ENCODE measurements around the gene LRRC2. TPM values are rescaled to one million over a fixed set of nuclear protein-coding genes. Genes with fewer than 3 reads are reported as not detected.
"Not testable (repeated sequence)": the region's sequence is repeated elsewhere in the genome, so short reads cannot be mapped to it uniquely, and the experiment has no call there.

LRRC2 gene
- total and polyA plus RNA-seq, 5 experiments from 2014 or later = 0.26 to 0.33 TPM; not detected in 3

- Mint-ChIP-seq H3K27me3 (peaks cover 0 to 13% (median 3%) of the 10 kb centered on the region in 5 donors), H3K4me3 (no peak overlapping the region), H3K27ac (no peak overlapping the region)
Measured at GRCh38 chr3:46533091-46533490, 33.0 kb downstream of the LRRC2 start.

DNA sequence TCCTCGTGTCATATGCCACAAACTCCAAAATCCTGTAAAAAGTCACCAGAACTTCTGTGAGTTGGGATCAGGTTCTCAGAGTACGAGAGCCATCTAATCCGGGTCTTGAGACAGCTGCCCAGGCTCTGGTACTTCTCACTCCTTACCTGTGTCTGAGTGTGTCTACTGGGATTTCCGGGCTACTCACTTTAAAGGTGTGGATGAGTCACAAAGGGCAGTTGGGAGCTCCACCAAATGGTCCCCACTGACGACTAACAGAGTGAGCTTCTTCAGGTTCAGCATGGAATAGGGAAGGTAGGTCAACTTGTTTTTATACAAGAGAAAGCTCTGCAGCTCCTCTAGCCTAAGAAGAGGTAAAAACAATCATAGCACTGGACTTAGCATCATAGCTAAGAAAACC lies 38.9 kb downstream of the LRRC2 start:
- H3K9me3 Mint-ChIP-seq = no peaks in the 10 kb centered on the region
- no peaks in the 10 kb centered on the region for H3K27me3 Mint-ChIP-seq
- peak overlapping the region in 1 of 10 donors; percentile 21 for H3K27ac Mint-ChIP-seq
- no peak for ATAC-seq
- DNase-seq = no peak
- POLR2A ChIA-PET = interaction anchor here (0.8 to 1.8 kb wide), 2 partner anchors 10 to 12 kb away, joined by 3 to 9 read pairs; no protein-coding TSS in a partner anchor
- H3K4me3 Mint-ChIP-seq = no peak overlapping the region
- no peaks in the 10 kb centered on the region for H3K4me1 Mint-ChIP-seq
- H3K36me3 Mint-ChIP-seq = no peaks in the 10 kb centered on the region

More at GRCh38 chr3:46533091-46533490, 33.0 kb downstream of the LRRC2 start:
- no peak for ATAC-seq
- Mint-ChIP-seq H3K9me3 (no peaks in the 10 kb centered on the region), H3K36me3 (no peaks in the 10 kb centered on the region), H3K4me1 (peaks cover 8 to 27% (median 20%) of the 10 kb centered on the region in 4 donors)
- POLR2A ChIA-PET = no interaction called here
- no peak for DNase-seq

GRCh38 chr3:46524832-46525231 lies 41.3 kb downstream of the LRRC2 start:
- Mint-ChIP-seq H3K9me3 (no peaks in the 10 kb centered on the region), H3K4me1 (no peaks in the 10 kb centered on the region), H3K27ac (no peak overlapping the region), H3K36me3 (no peaks in the 10 kb centered on the region), H3K27me3 (no peaks in the 10 kb centered on the region), H3K4me3 (no peak overlapping the region)
- ATAC-seq (no peak), DNase-seq (no peak)
- POLR2A ChIA-PET = no interaction called here

GRCh38 chr3:46524008-46524407 lies 42.1 kb downstream of the LRRC2 start:
- Mint-ChIP-seq H3K27ac (no peak overlapping the region), H3K4me3 (no peak overlapping the region), H3K27me3 (no peaks in the 10 kb centered on the region), H3K9me3 (no peaks in the 10 kb centered on the region), H3K4me1 (no peaks in the 10 kb centered on the region), H3K36me3 (no peaks in the 10 kb centered on the region)
- DNase-seq = no peak
- ATAC-seq = no peak
- POLR2A ChIA-PET = no interaction called here

GRCh38 chr3:46523556-46523955 lies 42.5 kb downstream of the LRRC2 start:
- DNase-seq (no peak), ATAC-seq (no peak)
- H3K9me3 Mint-ChIP-seq = no peaks in the 10 kb centered on the region
- H3K4me3 Mint-ChIP-seq = no peak overlapping the region
- H3K27ac Mint-ChIP-seq = peak overlapping the region in 2 of 10 donors; percentile 3 to 79
- no peaks in the 10 kb centered on the region for H3K36me3 Mint-ChIP-seq
- no peaks in the 10 kb centered on the region for H3K4me1 Mint-ChIP-seq
- POLR2A ChIA-PET = no interaction called here
- H3K27me3 Mint-ChIP-seq = no peaks in the 10 kb centered on the region

DNA sequence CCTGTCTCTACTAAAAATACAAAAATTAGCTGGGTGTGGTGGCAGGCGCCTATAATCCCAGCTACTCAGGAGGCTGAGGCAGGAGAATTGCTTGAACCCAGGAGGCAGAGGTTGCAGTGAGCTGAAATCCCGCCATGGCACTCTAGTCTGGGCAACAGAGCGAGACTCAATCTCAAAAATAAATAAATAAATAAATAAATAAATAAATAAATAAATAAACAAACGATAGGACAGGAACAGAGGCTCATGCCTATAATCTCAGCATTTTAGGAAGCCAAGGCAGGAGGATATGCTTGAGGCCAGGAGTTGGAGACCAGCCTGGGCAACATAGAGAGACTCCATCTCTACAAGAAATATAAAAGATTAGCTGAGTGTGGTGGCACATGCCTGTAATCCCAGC lies 43.9 kb downstream of the LRRC2 start:
- H3K36me3 Mint-ChIP-seq, H3K27ac Mint-ChIP-seq, POLR2A ChIA-PET, H3K4me1 Mint-ChIP-seq, H3K4me3 Mint-ChIP-seq, ATAC-seq, DNase-seq, H3K9me3 Mint-ChIP-seq, H3K27me3 Mint-ChIP-seq: not testable (repeated sequence)

DNA sequence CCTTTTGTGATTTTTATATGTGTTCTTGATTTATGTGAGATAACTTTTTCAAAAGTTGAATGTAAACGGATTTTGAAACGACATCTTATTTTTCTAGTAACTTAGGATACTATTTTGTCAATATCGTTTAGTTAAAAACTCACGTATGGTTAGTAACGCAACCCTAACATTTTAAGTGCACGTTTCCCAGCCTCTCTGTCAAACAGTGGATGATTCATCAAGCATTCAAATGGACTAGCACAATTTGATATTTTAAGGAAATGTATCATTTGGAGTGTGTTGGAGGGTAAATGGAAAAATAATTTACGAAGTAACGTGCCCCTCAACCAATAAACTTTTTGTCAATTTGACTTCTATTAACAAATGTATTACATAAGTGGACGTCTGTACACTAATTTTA lies 45.0 kb downstream of the LRRC2 start:
- DNase-seq = no peak
- Mint-ChIP-seq H3K27me3 (no peaks in the 10 kb centered on the region), H3K4me1 (no peaks in the 10 kb centered on the region), H3K4me3 (no peak overlapping the region), H3K36me3 (no peaks in the 10 kb centered on the region), H3K9me3 (no peaks in the 10 kb centered on the region), H3K27ac (no peak overlapping the region)
- POLR2A ChIA-PET = no interaction called here
- ATAC-seq = no peak

DNA sequence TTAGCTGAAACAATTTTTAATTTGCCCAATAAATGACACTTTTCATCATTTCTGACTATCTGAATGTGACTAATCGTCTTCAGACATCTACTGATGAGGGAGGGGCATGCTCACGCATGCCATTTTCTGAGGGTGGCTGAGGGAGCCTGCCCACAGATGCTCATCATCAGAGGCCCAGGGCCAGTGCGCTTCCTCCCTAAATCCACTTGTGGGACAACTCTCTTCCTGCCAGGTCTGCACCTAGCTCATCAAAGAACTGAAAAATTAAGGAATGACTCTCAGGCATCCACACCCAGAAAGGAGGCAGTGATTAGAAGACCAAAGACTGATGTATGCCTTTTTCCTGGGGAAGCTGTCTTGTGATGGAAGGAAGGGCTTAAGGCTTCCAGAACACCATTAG lies 45.6 kb downstream of the LRRC2 start:
- Mint-ChIP-seq H3K36me3 (no peaks in the 10 kb centered on the region), H3K27ac (no peak overlapping the region), H3K9me3 (no peaks in the 10 kb centered on the region), H3K4me1 (no peaks in the 10 kb centered on the region), H3K27me3 (no peaks in the 10 kb centered on the region), H3K4me3 (no peak overlapping the region)
- POLR2A ChIA-PET = no interaction called here
- no peak for DNase-seq
- ATAC-seq = no peak

GRCh38 chr3:46519952-46520351 lies 46.1 kb downstream of the LRRC2 start:
- Mint-ChIP-seq H3K27ac (no peak overlapping the region), H3K4me1 (no peaks in the 10 kb centered on the region), H3K36me3 (no peaks in the 10 kb centered on the region), H3K27me3 (no peaks in the 10 kb centered on the region), H3K4me3 (no peak overlapping the region), H3K9me3 (no peaks in the 10 kb centered on the region)
- ATAC-seq = no peak
- DNase-seq = no peak
- POLR2A ChIA-PET = no interaction called here

DNA sequence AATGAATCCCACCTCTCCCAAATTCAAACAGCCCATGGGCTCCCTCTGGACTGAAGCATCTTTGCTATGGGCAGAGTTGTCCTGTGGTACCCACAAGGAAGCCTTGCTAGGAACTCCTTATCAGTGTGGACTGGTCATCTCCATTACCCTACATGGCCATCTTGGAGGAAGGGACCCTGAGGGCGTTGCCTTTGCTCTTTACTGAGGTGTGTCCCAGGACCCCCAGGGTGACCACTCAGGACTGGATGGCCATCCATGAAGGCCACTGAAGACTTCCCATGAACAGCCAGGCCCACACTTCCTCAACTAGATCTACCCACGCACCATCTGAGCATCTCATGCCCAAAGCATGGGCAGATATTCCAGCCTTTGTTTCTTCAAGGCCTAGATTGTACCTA lies 48.3 kb downstream of the LRRC2 start:
- DNase-seq (no peak), ATAC-seq (no peak)
- POLR2A ChIA-PET = interaction anchor here (0.6 kb wide), 1 partner anchor 72 kb away, joined by 4 read pairs; no protein-coding TSS in a partner anchor
- H3K4me1 Mint-ChIP-seq = no peaks in the 10 kb centered on the region
- no peak overlapping the region for H3K4me3 Mint-ChIP-seq
- H3K27ac Mint-ChIP-seq = peak overlapping the region in 2 of 10 donors; percentile 21 to 53
- no peaks in the 10 kb centered on the region for H3K27me3 Mint-ChIP-seq
- H3K9me3 Mint-ChIP-seq = no peaks in the 10 kb centered on the region
- H3K36me3 Mint-ChIP-seq = no peaks in the 10 kb centered on the region

GRCh38 chr3:46517016-46517783 lies 48.9 kb downstream of the LRRC2 start:
- ATAC-seq = no peak
- peak overlapping the region in 1 of 10 donors; percentile 27 for H3K27ac Mint-ChIP-seq
- no peaks in the 10 kb centered on the region for H3K36me3 Mint-ChIP-seq

GRCh38 chr3:46516521-46516920 lies 49.6 kb downstream of the LRRC2 start:
- DNase-seq = no peak
- peaks cover 0 to 1% (median 0%) of the 10 kb centered on the region in 5 donors for H3K27me3 Mint-ChIP-seq
- H3K27ac Mint-ChIP-seq = no peak overlapping the region
- no peaks in the 10 kb centered on the region for H3K36me3 Mint-ChIP-seq
- H3K4me3 Mint-ChIP-seq = no peak overlapping the region
- ATAC-seq = no peak
- H3K4me1 Mint-ChIP-seq = no peaks in the 10 kb centered on the region
- H3K9me3 Mint-ChIP-seq = no peaks in the 10 kb centered on the region
- POLR2A ChIA-PET = no interaction called here

More at GRCh38 chr3:46517016-46517783, 48.9 kb downstream of the LRRC2 start:
- no peak for DNase-seq
- peaks cover 0 to 1% (median 0%) of the 10 kb centered on the region in 5 donors for H3K27me3 Mint-ChIP-seq
- POLR2A ChIA-PET = no interaction called here
- no peaks in the 10 kb centered on the region for H3K9me3 Mint-ChIP-seq
- no peaks in the 10 kb centered on the region for H3K4me1 Mint-ChIP-seq
- no peak overlapping the region for H3K4me3 Mint-ChIP-seq

DNA sequence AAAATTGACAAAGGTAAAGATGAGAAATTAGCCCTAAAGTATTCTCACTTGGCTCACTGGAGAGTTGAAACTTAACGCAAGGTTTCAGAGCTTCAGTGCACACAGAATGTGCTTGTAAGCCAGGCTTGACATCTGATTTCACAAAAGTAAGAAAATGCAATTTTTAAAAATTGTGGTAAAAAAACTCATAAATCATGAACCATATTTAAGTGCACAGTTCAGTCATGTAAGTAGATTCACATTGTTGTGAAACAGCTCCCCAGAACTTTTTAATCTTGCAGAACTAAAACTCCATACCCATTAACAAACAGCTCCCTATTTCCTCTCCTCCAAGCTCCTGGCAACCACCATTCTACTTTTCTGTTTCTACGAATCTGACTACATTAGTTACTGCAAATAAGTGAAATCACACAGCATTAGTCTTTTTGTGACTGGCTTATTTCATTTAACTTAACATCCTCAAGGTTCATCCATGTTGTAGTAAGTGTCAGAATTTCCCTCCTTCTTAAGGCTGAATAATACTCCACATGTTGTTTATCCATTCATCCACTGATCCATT lies 53.8 kb downstream of the LRRC2 start:
- DNase-seq (no peak), ATAC-seq (no peak)
- no peaks in the 10 kb centered on the region for H3K4me1 Mint-ChIP-seq
- no peaks in the 10 kb centered on the region for H3K36me3 Mint-ChIP-seq
- POLR2A ChIA-PET = no interaction called here
- H3K9me3 Mint-ChIP-seq = no peaks in the 10 kb centered on the region
- H3K27ac Mint-ChIP-seq = no peak overlapping the region
- H3K27me3 Mint-ChIP-seq = peaks cover 0 to 2% (median 0%) of the 10 kb centered on the region in 5 donors
- H3K4me3 Mint-ChIP-seq = no peak overlapping the region
